Left lobe of liver (tissue), 2 donors: ENCODE data around the gene DEPDC4. TPM values are rescaled to one million over a fixed set of nuclear protein-coding genes. Genes with fewer than 3 reads are reported as not detected.

Experiments
- ATAC-seq: fragments of 200-7000 bp; cut with Tn5 transposase; one replicate; pipeline ENCODE4 v1.9.1; 2020; ENCODE audit warnings: mild to moderate bottlenecking, moderate library complexity
- DNase-seq: peaks from one replicate; pipeline ENCODE4 v3.0.0-alpha.2; 2020; ENCODE audit warnings: low spot score
- total RNA-seq: library from RNA; stranded (reverse); gene quantifications from one replicate; pipeline ENCODE4 v1.2.1, GENCODE V29; 2021
- donor health status: DM: no; HTN: no; CAD: no; lungs with moderate emphysema.
- donor health status: DM: no; HTN: yes; CAD: no.

The DEPDC4 gene
- total RNA-seq, 1 donor from 2014 or later = 2.5 TPM

GRCh38 chr12:100219328-100220109 is 47.4 kb downstream of the DEPDC4 start:
- ATAC-seq (peak; percentile 11), DNase-seq (no peak)

GRCh38 chr12:100216337-100216736 is 50.5 kb downstream of the DEPDC4 start:
- DNase-seq (no peak), ATAC-seq (no peak)

- DNase-seq = no peak
- ATAC-seq = peak; percentile 57
These were observed 51.7 kb downstream of the DEPDC4 start for GRCh38 chr12:100215209-100215608.

GRCh38 chr12:100214518-100214917 is 52.4 kb downstream of the DEPDC4 start:
- no peak for DNase-seq
- ATAC-seq = peak; percentile 54

GRCh38 chr12:100213016-100213891 is 53.6 kb downstream of the DEPDC4 start:
- ATAC-seq (peak; percentile 64), DNase-seq (no peak)

GRCh38 chr12:100211698-100212097 is 55.2 kb downstream of the DEPDC4 start:
- ATAC-seq (no peak), DNase-seq (no peak)

GRCh38 chr12:100208834-100209233 is 58.0 kb downstream of the DEPDC4 start:
- DNase-seq = no peak
- no peak for ATAC-seq

GRCh38 chr12:100207311-100207710 is 59.6 kb downstream of the DEPDC4 start:
- ATAC-seq (no peak), DNase-seq (no peak)

GRCh38 chr12:100201604-100202423 is 65.1 kb downstream of the DEPDC4 start:
- ATAC-seq = no peak
- no peak for DNase-seq

- ATAC-seq (peak; percentile 88), DNase-seq (peak; percentile 96)
These were observed 66.3 kb downstream of the DEPDC4 start, which contains the start of gene ACTR6 for GRCh38 chr12:100200463-100201181. ACTR6 (plus strand) TSS chr12:100200815; CDS start chr12:100200852, 37 bp downstream.

GRCh38 chr12:100199347-100200149 is 67.3 kb downstream of the DEPDC4 start:
- ATAC-seq (peak; percentile 92), DNase-seq (peak; percentile 93)

- DNase-seq = no peak
- ATAC-seq = no peak
These were observed 67.9 kb downstream of the DEPDC4 start for GRCh38 chr12:100199023-100199346.

- DNase-seq = no peak
These were observed 69.4 kb downstream of the DEPDC4 start for GRCh38 chr12:100197486-100197885.

GRCh38 chr12:100193085-100193484 is 73.8 kb downstream of the DEPDC4 start:
- DNase-seq (no peak), ATAC-seq (no peak)

More at GRCh38 chr12:100197486-100197885, 69.4 kb downstream of the DEPDC4 start:
- no peak for ATAC-seq

Other genes starting within 250 kb of the DEPDC4 start
- 28.3 TPM for gene BLTP3B, start 124.2 kb downstream of the DEPDC4 start, total RNA-seq
- 10.2 TPM for gene ACTR6, start 66.3 kb downstream of the DEPDC4 start, total RNA-seq
- 24.2 TPM for gene SCYL2, start 98 bp upstream of the DEPDC4 start, total RNA-seq
- 0.23 TPM for gene SLC17A8, start 90.0 kb upstream of the DEPDC4 start, total RNA-seq
- gene NR1H4, start 206.8 kb upstream of the DEPDC4 start, total RNA-seq = 61.6 TPM